Kidney tubule cell (primary cell): ENCODE data around the gene COL6A6.

ENCODE experiments used
- DNase-seq: peaks from one replicate; pipeline ENCODE4 v3.0.0-alpha.2; 2018; ENCODE audit warnings: low spot score

The COL6A6 gene

GRCh38 chr3:130516645-130517512 is at the start of gene COL6A6:
TSS of gene COL6A6 (plus strand) at chr3:130517177. CDS start at chr3:130560365, 43,188 bp downstream.
- DNase-seq = no peak

DNA sequence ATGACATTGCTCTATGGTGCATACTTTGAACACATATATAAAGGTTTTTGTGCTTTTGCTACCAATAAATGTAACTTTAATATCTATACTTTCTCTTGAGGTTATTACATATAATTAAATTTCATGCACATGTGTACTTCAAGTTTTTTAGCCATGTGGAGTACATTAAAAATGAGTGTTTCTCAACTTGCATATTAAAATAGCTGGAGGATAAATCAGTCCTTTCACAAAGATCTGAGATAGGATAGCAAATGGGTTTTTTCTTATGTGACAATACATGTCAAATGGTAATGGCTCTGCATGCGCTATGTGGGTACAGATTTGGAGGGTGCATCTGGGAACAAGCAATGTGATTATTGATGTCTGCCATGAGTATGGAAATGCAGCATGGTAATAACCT is 48.7 kb upstream of the COL6A6 start:
- no peak for DNase-seq

DNA sequence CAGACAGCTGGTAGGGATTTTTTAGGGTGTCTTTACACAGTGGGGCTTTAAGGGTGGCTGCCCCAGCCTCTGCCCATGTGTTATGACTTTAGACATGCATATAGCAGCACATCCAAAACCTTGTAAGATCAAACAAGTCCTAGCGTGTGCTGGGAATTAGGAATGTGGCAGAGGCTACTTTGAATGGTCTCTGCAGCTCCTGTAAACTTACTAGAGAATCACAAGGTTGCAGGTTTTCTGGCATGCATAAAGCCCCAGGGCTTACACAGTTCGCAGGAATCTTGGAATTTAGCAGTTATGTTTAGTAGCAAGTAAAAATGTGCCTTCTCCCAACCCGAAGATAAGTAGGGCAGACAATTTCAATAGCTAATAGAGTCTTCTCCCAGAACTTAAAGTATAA is 46.9 kb upstream of the COL6A6 start:
- peak; percentile 10 for DNase-seq

- peak; percentile 27 for DNase-seq
Measured at GRCh38 chr3:130473416-130473815, 43.6 kb upstream of the COL6A6 start.

GRCh38 chr3:130480736-130481135 is 36.2 kb upstream of the COL6A6 start:
- DNase-seq = peak; percentile 35

DNA sequence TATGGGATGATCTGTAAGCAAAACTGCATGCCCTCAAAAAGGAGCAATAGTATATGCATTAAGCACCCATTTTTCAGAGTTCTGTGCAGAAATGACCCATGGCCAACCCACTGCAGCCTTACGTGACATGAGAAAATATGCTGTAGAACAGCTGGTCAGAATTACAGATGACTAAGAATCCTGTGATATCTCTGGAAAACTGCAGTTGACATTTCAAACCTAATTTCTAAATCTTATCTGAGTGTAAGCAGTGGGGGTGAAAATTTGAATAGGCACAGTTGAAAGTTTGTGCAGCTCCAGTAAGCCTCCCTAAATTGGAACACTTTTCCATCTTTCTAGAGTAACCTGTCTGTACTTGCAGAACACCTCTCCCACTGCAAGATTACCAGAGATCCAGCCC is 28.7 kb upstream of the COL6A6 start:
- no peak for DNase-seq

GRCh38 chr3:130488769-130489450 is 28.1 kb upstream of the COL6A6 start:
- no peak for DNase-seq

GRCh38 chr3:130490241-130490640 is 26.7 kb upstream of the COL6A6 start:
- DNase-seq = no peak

DNA sequence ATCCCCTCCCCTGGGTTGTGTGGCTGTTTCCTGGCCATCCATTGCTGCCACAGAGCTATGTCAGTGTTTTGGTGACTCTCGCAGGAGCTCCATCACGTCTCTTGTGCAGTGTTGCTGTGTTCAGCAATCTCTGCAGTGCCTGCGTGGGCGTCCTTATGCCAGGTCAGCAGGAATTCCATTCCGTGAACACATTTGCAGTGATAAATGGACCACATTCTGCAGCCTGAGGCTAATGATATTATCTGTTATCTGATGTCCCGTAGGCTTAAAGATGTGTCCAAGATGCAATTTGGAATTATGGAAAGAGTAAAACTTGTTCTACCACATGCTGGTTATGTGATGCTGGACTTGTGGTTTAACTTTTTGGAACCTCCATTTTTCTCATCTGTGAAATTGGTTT is 25.5 kb upstream of the COL6A6 start:
- no peak for DNase-seq

- DNase-seq = no peak
Measured at GRCh38 chr3:130504701-130505100, 12.3 kb upstream of the COL6A6 start.

- no peak for DNase-seq
Measured at GRCh38 chr3:130506031-130506430, 10.9 kb upstream of the COL6A6 start.

GRCh38 chr3:130507746-130508145 is 9.2 kb upstream of the COL6A6 start:
- DNase-seq = no peak

DNA sequence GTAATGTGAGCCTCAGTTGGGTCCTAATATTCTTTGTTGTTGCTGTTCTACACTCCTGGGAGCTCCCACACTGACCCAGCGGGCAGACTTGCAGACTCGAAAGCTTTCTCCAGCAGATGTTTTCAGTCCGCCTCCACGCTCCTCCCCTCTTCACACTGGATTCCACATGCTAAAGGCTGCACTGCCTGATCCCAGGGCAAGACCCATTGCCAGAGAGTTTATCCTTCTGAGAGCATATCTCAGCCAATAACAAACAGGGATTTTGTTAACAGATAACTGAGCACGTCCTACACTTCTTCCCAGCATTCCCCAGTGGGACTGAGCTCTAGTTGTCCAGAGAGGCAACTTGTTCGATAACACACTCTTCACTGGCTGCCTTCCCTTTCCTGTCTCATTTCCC is 8.0 kb upstream of the COL6A6 start:
- DNase-seq = no peak

DNA sequence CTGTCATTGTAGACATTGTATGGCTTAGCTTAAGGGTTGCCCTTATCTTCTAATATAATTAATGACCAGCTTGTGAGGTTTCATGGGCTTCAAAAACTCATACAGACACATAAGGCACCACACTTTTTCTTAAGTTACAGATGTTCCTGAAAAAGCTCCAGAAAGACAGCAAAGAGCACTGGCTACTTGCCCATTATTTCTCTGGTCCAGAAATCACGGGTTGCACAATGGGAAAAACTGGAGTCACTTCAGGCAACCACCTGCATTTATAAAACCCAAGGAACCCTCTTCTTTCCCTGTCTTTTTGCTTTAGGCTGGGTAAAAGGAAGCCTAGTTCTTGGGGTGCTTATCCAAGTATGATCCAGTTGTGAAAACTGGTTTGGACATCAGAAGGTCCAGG is 2.3 kb upstream of the COL6A6 start:
- no peak for DNase-seq

DNA sequence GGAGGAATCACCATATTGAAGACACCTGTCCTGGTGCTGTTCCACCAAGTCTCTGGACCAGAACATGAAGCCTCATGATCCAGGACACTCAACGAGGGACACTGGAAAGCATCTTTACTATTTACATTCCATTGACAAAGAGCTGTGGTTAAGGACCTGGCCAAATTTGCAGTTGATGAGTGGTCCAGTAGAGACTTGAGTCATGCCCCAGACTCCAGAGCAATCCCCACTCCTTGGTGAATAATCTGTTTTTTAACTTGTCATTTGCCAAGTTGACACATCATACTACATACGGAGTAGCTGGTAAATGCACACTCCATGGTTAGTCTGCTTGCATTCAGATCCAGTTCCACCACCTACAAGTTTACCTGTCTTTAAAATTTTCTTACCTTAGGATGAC is 1.2 kb upstream of the COL6A6 start:
- DNase-seq = no peak

DNA sequence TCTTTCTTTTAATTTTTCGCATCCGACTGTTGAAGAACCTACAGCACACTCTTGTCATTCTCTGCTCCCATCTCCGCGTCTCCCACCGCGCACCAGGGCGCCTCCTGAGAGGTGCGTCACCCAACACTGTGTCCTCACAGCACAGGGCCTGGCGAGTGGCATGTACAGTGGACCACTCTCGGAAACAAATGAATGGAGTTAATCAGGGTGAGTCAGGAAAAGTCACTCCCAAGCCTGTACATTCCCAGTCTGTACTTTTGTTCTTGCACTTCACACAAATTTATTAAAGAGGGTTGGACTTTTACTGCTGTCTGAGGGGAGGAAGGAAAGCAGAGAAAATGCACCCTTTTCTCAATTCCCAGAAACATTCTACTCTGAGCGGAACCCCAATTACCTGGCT is 625 bp downstream of the COL6A6 start:
- peak; percentile 14 for DNase-seq

GRCh38 chr3:130519754-130520153 is 2.8 kb downstream of the COL6A6 start:
- DNase-seq = no peak

DNA sequence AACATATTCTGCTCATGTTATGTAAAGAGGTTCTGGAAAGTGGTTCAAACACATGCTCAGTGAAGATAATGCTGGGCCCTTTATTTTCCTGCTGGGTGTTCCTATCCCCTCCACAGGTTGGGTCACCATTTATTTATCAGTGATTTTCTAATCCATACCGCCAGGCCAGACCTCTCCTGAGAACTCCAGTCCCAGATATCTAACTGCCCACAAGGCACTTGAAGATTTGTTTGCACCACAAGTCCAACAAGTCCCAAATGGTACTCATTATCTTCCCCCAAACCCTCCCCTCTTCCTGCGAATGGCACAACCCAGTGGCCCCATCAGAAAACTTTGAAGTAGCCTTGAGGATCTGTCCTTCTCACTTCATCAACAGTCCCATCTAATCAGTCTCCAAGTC is 5.4 kb downstream of the COL6A6 start:
- no peak for DNase-seq

GRCh38 chr3:130527426-130527825 is 10.4 kb downstream of the COL6A6 start:
- DNase-seq = no peak

DNA sequence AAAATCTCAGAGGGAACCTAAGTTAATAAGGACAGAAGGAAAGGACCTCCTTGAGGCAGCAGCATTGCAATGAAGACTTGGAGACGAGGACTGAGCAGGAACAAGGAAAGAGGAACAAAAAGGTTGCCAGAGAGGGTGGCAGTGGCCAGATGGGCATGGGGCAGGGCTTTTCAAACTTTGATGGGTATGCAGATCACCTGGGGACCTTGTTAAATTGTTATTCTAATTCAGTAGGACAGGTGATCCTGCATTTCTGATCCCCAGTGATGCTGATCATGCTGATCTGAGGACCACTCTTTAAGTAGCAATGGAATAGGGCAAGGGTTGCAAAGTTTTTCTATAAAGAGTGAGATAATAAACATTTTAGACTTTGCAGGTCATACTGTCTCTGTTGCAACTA is 11.1 kb downstream of the COL6A6 start:
- no peak for DNase-seq

GRCh38 chr3:130529486-130530215 is 12.7 kb downstream of the COL6A6 start:
- no peak for DNase-seq

GRCh38 chr3:130533247-130533646 is 16.3 kb downstream of the COL6A6 start:
- DNase-seq = no peak
